ENCODE data around the gene ROPN1L. TPM values are rescaled to one million over a fixed set of nuclear protein-coding genes. Genes with fewer than 3 reads are reported as not detected.

ROPN1L gene
- total RNA-seq, 1 experiment from 2014 or later = 0.35 TPM

Small RNA genes lying within 50 kb of the gene (small RNA-seq; reads per million reads assigned to genes)
- gene MIR6131 = 0 to 0.02 reads per million in 2 experiments

Other genes starting within 250 kb of the ROPN1L start
- gene ATPSCKMT, start 192.0 kb upstream of the ROPN1L start, total RNA-seq (2014; rRNA removed; shearing (Covaris generic)) = 17.3 and 18.9 TPM in 2 replicates
- gene CCT5, start 191.6 kb upstream of the ROPN1L start, total RNA-seq (2014; rRNA removed; shearing (Covaris generic)) = 671 and 680 TPM in 2 replicates
- gene CMBL, start 134.0 kb upstream of the ROPN1L start, total RNA-seq (2014; rRNA removed; shearing (Covaris generic)) = 13.5 and 18.2 TPM in 2 replicates
- gene MARCHF6, start 88.2 kb upstream of the ROPN1L start, total RNA-seq (2014; rRNA removed; shearing (Covaris generic)) = 39.5 and 49.8 TPM in 2 replicates
- 7.2 and 8.4 TPM in 2 replicates for gene ANKRD33B, start 122.2 kb downstream of the ROPN1L start, total RNA-seq (2014; rRNA removed; shearing (Covaris generic))